GM21825 (cell line): ENCODE results near the gene TIMP2.
"Not testable (repeated sequence)": the region's sequence is repeated elsewhere in the genome, so short reads cannot be mapped to it uniquely, and the experiment has no call there.

Source experiments
- ATAC-seq: cut with Tn5 transposase; IDR thresholded peaks from one replicate; pipeline ENCODE4 v1.9.1; 2021; ENCODE audit warnings: mild to moderate bottlenecking, moderate library complexity; ENCODE audit not compliant: unreplicated experiment

The TIMP2 gene

DNA sequence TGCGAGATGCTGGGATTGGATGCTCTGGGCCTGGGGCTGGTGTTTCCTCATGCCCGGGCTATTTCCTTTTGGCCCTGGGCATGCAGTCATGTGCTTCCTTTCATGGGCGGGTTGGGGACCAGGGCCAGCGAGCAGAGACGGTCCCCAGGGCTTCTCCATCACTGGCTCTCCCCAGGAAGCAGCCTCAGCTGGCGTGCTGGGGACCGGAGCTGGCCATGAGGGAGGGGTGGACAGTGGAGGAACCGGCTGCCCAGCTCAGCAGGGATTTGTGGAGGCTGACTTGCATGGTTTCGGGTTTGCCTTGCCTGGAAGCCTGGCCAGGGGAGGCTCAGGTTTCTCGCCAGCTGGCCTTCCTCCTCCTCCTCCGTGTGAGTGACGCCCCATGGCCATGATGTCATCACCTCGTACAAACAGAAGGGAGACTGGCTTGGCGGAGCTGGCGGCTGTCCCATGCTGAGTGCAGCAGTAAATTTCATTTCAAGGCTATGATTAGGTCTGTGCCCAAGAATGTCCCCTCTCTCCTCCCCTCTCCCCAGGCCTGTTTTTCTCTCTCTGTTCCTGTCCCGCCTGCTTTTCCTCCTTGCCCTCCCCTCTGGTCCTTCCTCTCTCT, 8.9 kb upstream of the TIMP2 start:
- ATAC-seq = no peak

DNA sequence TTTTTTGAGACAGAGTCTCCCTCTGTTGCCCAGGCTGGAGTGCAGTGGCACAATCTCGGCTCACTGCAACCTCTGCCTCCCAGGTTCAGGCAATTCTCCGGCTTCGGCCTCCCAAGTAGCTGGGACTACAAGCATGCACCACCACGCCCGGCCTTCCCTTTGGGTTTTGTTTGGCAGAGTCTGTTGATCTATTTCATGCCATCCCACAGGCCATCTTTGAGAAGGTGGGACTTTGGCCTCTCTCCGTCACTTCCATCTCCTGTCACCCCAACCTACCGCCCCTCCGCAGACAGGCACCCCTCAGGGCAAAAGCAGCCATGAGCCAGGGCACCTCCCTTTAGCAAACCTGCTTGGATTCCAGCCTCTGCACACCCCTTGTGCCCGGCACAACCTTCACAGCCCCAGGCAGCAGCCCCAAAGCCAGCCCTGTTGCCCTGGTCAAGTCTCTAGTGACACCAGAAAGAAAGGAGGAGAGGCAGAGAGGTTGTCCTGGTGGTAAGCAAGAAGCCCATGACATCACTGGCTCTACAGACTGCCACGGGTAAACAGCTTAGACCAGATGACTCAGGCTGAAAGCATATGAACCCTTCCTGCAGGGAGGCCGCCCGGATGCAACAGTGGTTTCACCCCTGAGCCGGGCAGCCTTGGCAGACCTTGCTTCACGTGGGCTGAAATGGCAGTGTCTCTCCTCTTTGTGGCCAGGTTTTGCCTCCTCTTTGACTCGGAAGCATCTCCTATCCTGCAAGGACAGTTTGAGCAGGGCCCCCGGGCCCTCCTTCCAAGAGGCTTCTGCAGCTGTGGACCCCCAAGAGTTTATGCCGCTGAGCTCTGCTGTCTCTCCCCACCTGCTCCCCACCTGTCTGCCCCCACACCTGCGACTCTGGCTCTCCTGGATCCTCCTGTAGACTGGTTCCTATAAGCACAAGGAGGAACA, 8.1 kb upstream of the TIMP2 start:
- ATAC-seq = no peak

DNA sequence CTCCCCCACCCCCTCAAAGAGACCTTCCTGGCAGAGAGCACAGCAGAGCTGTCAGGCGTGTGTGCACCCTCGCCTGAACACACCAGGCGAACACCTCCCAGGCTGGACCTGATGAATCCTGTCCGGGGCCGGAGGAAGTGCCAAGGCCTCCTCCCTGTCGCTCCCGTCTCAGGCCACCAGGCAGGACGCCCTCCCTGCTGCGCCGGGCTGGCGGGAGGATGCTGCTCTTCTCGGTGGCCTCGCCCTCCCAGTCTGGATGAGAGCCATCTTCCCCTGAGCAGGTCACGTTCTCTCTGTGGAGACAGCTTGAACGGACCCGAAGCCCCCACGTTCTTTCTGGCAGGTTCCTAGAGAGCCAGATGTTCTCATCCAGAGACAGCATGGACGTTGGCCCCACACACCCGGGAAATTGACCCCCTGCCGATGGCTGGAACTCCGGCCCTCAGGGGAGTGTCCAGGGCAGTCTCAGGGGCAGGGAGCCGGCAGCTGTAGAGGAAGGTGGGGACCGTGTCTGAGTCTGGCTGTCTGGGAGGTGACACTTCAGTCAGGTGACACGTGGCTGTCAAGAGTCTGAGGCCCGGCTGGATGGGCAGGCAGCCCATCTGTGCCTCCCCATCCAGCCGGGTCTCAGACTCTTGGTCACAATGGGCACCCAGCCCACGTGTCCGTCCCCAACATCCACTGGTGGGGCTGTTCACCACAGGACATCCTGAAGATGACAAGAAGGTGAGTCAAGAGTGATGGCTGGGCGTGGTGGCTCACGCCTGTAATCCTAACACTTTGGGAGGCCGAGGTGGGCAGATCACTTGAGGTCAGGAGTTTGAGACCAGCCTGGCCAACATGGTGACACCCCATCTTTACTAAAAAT, 5.0 kb upstream of the TIMP2 start:
- no peak for ATAC-seq

DNA sequence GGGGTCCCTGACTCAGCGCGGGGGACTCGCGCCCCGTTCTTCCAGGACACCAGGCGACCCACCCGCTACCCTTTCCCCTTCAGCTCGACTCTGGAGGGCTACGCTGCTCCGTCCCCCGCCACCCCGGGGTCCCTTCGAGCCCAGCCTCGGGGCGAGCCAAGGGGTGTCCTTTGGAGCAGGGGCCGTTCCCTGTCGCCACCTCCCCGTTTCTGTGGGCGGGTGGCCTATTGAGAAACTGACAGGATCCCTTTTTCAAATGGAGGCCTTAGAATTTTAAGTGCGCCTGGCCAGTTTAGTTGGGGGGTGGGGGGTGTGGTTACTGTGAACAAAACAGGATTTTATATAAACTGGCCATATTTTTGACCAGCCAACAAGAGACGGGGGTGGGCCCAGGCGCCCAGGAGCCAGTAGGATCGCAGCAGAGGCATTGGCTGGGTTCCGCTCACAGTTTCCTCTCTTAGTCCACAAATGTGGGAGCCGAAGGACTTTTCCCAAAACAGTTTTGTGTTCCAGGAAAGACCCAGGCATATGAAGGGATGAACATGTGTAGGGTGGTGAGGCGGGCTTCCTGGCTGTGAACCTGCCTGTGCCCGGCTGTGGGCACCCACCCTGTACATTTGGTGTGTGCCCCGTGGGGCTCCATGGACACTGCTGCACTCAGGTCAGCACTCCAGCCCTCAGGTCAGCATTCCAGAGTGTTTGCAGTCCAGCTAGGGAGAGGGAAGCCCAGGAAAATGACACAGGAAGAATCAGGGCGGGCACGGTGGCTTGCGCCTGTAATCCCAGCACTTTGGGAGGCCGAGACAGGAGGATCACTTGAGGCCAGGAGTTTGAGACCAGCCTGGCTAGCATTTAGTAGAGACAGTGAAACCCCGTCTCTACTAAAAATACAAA, 722 bp upstream of the TIMP2 start:
- ATAC-seq = no peak

- no peak for ATAC-seq
Measured at GRCh38 chr17:78924481-78925151, 571 bp downstream of the TIMP2 start.

DNA sequence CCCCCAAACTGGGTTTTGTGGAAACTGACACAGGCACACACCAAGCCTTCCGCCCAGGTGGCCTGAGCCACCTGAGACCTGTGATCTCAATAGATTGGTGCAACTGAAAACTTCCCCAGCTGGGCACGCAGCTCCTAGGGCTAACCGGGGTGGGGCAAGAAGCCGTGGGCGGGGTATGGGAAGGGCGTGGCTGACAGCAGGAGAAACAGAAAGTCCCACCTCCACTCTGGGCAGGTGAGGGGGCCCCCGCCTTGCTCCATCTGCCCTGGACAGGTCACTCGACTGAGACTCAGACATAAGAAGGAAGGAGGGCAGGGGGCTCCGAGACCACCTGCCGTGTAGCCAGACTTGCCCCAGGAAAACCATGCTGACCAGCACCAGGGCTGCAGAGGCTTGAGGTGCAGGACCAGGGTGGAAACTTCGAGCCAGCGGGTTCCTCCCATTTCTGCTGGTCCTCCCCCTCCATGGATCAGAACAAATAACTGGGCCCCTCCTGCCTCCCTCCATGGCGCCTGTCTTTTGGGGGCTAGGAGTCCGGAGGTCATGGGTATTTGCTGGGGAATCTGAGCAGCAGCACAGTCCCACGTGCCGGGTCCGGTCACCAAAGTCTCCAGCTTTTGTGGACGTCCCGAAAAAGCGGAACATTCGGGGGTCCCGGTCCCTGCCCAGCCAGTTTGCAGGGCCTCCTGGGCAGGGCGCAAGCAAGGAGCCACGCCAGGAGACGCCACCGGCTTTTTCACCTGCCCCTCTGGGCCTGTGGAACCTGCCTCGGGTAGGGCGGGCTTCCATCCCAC, 1.3 kb downstream of the TIMP2 start:
- no peak for ATAC-seq

DNA sequence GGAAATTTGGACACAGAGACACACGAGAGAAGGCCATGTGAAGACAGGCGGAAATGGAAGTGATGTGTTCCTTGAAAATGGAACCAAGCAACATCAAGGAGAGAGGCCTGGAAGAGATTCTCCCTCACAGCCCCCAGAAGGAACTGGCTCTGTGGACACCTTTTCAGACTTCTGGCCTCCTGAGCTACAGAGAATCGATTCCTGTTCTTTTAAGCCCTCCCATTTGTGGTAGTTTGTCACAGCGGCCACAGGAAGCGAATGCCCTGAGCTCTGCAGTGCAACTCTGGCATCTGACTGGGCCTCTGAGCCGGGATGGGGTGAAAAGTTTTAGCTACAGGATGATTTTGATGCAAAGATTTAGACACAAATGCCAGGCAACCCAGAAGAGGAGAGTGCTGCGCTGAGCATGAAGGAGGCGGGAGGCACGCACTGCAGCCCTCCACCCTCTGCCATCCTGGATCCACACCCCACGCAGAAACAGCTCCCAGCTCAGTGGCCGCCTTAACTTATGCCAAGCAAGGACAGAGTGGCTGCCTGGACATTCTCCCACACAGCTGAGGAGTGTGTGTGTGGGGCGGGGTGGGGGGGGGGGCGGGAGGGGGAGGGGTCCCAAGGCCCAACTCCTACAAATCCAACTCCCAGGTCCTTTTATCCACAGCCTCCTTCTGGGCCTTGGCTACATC, 2.2 kb downstream of the TIMP2 start:
- ATAC-seq = no peak

GRCh38 chr17:78921437-78921971, 3.7 kb downstream of the TIMP2 start:
- ATAC-seq = no peak

DNA sequence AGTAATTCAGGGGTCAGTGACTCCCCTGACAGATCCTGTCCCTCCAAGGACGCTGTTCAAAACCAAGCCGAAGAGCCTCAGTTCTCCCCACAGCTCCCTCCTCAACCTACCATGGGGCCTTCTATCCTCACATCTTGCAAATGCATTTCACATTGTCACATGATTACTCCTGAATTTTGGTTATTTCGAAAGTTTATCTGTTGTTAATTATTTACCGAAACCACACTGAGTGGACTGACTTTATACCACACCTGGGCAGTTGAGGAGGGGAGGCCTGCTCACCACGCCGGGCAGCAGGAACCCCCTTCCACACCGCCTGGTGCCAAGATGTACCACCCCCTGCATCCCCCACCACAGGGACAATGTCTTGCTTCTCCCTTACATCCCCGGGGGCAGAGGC, 4.7 kb downstream of the TIMP2 start:
- ATAC-seq = no peak

DNA sequence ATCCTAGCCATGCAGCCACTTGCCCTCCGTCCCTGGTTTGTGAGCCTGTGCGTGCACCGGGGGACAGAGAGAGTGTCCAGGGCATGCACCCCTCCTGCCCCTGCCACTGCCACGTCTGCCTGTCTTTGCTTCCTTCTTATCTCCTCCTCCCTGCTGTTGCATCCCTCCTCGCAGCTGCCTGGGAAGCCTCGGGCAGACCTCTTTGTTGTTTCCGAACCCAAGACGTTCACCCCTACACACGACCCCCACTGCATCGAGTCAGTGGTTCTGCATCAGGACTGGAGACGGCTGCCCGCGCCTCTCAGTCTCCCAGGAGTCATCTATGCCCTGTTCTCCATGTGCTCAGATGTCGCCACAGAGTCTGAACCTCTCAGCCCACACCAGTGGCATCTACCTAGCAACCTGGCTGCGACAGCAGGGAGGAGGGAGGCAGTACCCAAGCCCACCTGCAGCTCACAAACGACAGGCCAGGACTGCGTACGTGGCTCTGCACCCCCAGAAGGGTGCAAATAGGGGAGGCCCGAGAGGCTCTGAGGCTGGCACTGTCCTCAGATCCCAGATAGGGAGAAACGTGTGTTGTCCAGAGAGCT, 5.2 kb downstream of the TIMP2 start:
- ATAC-seq = no peak

DNA sequence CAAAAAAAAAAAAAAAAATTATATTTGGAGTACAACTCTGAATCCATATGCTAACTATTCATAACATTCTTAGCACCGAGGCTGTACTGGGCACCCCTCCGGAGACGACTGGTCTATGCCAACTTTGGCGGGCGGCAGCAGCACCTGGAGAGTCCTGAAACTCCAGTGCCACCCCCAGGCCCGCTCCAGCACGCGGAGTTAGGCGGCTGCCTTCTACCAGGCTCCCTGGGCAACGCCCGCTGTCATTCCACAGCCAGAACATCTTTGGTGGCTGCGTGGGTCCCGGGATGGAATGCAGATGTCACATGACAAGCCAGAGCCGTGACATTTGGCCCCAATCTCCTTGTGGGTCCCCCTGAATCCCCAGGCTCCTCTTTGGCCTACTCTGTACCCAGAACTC, 6.2 kb downstream of the TIMP2 start:
- no peak for ATAC-seq

DNA sequence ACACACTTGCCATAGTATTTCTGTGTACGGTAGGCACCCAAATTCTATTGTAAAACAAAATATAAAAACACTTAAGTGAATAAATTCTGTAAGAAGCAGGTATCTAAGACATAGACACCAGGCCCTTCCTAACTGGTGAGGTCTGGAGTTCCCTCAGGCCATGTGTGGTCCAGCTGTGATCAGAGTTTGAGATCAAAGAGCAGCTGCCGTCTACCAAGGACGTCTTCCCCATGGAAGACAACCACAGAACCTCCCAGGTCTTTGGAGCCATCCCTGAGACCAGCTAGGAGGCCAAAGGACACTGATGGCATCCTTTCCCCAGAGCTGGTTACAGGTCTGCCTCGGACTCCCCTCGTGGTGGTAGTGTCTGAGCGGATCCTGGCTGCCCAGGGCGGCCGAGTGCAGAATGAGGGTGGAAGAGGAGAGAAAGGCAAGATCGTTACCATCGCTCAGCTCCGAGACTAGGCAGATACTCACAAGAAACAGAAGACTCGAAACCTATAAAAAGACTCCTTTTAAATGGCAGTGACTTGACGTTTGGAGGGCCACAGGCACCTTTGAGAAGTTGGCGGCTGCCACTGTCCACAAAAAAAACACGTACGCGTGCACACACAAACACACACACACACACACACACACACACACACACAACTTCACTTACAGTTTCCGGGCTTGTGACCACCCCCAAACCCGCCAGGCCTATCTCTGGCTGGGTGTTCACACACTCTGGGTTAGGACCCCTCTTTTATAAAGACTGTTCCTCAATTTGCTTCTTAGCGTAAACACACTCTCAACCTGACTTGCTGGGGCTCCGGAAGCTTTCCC, 7.5 kb downstream of the TIMP2 start:
- no peak for ATAC-seq

DNA sequence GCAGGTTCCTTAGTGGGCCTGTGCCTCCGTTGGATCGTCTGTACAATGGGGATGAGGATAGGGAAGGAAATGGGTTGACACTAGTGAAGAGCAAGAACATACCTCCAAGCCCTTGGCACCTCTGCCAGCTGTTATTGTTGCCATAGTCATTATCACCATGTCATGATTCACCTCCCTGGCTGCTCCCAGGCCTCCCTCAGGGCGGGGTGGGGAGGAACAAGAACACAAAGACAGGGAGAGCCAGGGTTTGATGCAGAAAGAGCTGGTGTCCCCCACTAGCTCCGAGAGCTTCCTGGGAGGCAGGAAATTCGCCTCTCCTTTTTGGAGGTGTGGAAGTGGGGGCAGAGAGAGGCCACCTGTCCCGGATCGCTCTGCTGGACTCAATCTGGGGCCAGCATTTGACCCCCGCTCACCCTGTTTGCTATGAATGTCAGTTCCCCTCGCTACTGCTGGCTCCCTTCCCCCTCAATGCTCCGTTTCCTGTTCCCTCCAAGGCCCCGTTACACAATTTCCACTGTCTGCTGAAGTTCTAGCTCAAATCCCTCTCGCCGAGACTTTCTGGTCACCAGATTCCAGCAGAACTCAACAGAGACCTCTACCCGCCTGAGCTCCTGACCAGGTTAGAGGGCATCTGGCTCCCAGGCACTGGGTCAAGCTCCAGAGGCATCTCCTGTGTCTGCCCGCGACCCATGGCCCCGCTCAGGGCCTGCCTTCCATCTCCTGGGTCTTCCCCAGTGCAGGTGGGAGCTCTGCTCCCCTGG, 9.1 kb downstream of the TIMP2 start:
- no peak for ATAC-seq

DNA sequence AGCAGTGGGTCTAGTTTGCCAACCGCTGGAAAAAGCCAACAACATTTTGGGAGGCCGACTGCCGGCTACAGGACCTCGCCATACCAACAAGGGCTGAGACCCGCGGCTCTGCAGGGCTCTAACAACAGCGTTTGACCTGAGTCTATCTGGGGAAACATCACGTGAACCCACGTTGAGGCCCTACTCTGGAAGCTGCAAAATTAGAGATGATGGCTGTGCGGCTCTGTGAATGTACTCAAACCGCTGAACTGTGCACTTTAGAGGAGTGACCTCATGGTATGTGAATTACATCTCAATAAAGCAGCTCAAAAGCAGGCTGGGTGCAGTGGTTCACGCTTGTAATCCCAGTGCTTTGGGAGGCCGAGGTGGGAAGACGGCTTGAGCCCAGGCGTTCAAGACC, 12.1 kb downstream of the TIMP2 start:
- ATAC-seq = no peak

- no peak for ATAC-seq
Measured at GRCh38 chr17:78912082-78912481, 13.1 kb downstream of the TIMP2 start.

DNA sequence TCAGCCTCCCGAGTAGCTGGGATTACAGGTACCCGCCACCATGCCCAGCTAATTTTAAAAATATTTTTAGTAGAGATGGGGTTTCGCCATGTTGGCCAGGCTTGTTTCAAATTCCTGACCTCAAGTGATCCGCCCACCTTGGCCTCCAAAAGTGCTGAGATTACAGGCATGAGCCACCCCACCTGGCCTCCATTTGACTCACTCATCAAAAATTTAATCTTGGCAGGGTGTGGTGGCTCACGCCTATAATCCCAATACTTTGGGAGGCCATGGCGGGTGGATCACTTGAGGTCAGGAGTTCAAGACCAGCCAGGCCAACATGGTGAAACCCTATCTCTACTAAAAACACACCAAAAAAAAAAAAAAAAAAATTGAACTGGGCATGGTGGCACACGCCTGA, 13.6 kb downstream of the TIMP2 start:
- ATAC-seq = not testable (repeated sequence)
